GM21723 (cell line): ENCODE measurements around the gene ACSF3.

Experiments used
- ATAC-seq: cut with Tn5 transposase; IDR thresholded peaks from one replicate; pipeline ENCODE4 v1.9.1; 2021; ENCODE audit warnings: mild to moderate bottlenecking, moderate library complexity; ENCODE audit not compliant: unreplicated experiment

The ACSF3 gene

DNA sequence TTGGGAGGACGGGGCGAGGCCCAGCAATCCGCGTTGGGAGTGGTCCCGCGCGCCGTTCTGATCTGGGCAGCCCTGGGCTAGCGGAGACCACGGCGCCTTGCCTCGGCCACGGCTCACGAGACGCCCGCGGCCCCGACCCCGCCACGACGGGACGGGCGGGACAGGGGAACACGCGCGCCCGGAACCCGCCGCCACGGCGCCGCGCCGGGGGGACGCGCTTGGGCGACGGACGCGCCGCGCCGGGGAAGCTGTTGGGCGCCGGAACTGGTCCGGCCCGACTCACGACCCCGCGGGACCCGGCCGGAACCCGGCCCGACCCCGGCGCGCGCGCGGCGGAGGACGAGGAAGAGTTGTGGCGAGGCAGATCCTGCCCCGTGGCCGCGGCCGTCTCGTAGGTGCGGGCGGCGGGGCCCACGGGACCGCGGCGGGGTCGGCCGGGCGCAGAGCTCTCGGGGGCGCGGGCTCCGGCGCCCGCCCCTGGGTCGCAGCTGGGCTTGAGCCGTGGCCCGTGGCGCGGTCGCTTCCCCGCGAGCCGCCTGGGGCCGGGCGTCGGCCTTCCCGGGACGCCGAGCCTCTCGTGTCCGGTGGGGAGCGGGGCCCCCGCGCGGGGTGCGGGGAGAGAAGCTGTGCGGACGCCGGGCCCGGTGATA is at the start of gene ACSF3:
TSS of gene ACSF3 (plus strand) at position 251 of the 650 bp plus-strand sequence. CDS start 6,830 bp downstream, outside the sequence.
- ATAC-seq: peak; percentile 50

DNA sequence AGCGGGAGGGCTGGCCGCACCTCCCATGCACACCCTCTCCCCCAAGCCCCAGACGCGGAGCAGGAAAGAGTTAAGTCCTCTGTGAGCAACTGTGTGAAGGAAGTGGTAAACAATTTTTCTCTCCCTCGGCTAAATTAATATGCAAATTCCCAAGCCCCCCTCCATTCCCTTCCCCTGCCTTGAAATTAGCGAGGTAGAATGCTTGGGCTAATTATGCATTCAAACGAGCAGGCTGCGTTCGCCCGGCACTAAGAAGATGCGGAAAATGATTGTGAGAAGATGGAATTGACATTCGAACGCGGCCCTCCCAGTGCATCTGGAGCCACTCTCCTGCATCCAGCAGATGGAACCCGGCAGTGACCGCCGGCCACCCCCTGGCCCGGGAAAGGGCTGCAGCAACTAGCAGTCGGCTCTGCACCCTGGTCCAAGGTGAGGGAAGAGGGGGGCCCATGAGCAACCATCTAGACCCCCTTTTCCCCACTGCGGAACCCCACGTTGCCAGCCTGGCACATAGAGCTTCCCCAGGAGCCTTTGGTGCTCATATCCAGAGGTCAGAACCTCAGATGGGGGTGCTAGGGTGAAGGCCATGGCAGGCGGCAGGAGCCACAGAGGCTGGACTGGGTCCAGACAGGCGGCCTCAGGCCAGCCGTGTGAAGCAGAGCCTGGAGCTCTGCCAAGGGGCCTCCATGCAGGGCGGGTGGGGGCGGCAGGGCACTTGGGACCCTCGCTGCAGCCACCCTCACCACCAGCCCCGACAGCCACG is 49.1 kb upstream of the ACSF3 start:
- no peak for ATAC-seq

DNA sequence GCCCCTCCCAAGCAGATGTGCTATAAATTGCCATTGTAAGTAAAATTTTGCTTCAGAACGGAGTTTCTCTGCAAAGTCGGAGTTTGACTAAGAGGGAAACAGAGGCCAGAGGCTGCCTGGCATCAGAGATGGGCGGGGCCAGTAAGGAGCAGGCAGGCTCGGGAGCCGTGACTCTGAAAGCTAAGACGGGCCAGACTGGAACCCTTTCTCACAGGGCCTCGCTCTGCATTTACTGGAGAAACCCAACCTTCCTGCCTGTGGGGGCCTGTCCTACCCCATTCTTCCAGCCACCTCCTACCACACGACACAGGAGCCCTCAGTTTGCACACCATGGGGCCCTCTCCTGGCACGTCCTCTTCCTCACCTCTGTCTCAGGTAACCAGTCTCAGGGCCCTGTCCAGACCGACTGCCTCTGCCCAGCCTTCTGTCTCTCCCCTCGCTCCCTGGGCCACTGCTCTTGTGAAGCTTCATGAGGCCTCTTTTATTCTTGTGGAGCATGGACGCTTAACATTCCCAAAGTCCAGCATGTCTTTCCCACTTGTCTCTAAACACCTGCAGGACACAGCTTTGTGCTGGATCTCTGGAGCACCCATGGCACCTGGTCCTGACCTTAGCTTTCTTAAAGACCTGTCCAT is 48.4 kb upstream of the ACSF3 start:
- ATAC-seq: no peak

DNA sequence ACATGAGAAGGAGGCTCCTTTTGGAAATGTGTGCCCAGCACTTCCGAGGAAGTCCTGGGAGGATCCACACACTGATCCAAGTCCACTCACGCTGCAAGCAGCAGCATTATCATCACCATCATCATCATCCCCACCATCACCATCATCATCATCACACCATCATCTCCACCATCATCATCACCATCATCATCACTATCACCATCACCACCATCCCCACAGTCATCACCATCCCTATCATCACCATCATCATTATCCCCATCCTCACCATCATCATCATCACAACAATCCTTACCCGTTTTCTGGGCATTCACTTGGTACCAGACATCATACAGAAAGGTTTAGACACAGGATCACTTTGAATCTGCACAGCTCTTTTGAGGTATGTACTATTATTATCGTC is 47.8 kb upstream of the ACSF3 start:
- ATAC-seq: no peak

DNA sequence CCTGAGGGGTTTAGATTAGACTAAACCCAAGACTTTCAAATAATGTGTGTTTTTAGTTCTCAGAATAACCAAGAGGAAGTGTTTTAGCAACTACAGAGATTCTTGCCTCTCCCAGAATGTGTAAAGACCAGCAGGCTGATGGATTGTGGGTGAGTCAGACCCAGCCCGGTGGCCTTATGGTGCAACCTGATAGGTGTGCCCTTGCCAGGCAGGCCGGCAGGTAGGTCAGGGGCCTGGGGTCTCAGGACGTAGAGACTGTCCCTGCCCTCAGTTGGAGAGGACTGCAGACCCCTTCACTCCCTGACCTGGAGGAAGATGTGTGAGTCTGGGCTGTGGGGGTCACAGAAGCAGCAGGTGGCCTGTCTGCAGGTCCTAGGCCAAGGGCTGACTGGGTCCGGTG is 47.2 kb upstream of the ACSF3 start:
- no peak for ATAC-seq

DNA sequence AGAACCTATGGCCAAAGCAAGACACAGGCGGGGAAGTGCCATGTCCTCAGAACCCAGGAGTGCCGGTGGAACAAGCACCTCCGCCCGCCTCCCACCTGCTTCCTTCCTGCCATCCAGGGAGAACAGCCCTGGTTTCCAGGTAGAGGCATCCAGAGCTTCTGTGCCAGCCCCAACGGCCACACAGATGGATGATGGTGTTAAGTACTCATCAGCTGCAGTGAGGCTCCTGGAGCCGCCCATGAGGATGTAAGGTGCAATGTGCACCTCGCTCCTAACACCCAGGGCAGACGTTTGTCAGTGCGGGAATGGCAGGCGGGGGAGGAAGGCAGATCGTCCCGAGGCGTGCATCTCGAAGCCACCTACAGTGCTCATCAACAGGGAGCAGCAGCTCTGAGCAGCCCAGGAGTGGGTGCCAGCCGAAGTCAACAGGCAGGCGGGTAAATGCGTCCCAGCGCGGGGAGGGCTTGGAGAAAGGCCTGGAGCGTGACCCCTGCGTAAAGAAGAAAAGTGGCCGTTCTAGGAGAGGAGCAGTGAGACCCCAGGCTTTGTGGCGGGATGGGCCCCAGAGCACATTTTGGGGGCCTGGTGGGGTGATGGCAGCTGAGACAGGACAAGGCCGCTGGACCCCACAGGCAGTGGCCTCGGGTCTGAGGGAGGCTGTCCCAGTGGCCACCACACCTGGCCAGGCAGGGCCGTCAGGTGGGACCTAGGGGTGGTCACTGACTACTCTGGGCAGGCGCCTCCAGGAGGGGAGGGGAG is 46.1 kb upstream of the ACSF3 start:
- no peak for ATAC-seq

DNA sequence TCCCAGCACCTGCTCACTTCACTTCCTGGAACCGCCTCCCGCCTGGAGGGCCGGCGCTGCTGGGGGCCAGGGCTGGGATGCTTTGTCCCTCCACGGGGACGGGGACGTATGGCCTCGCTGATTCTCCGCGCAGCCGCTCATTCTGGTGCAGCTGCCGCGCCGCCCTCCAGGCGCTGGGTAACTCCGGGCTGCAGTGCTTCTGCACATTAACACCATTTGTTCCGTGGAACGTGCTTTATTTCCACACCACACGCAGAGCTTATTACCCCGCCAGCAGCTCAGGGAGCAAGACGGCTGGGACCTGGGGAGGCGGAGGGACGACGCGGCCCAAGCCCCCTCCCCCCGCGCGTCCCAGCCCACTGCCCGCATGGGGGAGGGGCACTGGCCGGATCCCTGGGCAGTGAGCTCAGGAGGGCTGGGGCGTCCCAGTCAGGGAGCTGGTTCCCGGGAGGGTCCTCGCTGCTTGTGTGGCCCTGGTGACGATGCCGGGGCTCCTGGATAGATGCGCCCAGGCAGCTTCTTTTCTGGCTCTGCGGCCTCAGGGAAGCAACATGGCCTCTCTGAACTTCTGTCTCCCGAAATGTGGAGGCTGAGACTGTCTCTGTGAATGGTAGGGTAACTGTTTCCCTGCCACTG is 45.4 kb upstream of the ACSF3 start:
- no peak for ATAC-seq

DNA sequence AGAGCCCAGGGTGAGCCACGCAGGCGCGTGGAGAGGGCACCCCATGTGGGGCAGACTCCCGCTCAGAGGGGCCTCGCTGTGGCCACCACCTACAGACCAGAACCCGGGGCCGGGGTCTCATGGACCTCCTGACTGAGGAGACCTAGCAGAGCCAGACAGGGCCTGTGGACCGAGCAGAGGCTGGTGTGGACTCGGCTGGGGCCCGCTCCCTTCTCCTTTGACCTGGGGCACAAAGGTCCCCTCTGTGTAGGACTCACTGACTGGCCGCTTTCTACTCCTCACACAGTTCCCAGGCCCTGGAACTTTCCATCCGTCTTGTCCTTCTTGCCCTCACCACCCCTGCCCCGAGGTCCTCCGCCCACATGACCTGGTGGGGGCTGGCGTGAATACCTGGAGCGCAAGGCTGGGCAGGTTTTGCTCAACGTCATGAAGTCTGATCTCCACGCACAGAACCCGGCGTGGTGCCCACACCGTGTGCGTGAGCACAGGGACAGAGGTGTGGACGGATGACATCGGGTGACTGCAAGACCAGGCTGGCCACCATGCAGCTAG is 44.7 kb upstream of the ACSF3 start:
- ATAC-seq: no peak

DNA sequence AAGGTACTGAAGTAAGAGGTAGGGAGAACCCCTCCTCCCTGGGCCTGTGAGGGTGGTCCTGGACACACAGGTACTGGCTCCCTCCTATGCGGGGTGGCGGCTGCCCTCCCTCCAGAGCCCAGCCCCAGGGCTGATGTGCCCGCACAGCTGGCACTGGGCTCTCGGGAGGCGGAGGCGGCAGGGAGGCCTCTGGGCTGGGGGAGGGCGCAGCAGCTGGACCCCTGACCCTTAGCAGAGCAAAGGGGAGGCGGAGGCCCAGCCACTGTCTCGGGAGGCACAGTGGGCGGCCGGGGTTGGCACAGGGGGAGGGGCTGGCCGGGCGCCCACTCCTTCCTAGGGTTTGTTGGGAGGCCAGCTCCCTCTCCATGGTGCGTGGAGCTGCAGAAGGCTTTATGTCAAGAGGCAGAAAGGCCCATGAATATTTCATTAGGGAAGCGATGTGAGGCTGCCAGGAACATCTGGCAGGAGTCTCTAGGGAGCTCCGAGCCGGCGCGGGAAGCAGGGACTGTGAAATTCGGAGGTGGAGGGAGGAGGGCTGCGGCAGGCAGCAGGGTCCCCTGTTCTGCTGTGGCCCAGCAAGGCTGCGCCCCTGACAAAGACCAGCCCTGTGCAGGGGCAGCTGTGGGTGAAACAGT is 44.1 kb upstream of the ACSF3 start:
- ATAC-seq: no peak

DNA sequence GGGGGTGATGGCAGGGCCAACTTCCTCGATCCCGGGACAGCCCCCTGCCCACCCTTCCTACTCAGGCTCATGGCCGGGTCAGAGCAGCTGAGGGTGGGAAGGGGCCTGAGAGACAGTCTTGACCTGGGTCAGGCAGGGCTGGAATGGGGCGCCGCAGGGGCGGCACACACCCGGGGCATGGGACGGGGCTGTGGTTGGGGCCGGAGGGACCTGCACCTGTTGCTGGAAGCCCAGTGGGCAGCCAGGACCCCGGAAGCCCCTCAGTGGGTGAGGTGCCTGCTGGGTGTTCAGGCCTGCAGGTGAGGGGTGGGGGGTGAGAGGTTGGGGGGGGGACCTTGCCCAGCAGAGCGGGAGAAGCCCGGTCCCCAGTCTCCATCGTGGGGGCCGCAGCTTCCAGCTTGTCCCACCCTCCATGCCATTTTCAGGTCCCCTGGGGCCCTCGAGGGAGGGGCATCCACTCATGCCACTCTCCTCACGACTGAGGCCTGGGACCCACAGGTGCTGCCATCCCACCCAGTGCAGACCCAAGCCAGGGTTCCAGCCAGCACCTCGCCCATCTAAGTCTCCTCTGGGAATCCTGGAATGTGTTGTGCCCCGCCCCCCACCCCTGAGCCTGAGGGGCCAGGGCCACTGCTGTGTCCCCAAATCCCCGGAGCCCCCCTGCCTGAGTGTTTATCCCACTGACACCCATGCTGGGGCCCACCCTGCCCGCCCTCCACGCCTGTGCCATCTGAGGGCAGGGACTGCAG is 43.4 kb upstream of the ACSF3 start:
- ATAC-seq: no peak

DNA sequence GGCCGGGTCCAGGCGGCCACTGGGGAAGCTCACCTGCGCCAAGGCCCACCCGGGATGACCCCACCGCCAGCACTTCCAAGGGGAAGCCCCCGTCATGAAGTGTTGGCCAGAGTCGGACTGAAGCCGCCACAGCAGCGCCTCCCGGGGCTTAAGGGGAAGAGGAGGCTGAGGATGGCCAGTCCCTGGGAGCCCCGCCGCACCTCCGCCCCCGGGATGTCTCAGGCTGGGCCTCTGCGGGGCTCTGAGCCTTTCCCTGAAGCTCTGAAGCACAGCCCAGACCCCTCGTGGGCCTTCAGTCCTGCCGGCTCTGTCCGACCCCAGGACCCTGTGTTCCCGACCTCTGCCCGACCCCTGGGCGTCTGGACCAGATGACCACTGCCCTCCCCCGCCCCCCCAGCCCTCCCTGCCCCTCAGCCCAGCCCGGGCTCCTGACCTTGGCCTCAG is 42.8 kb upstream of the ACSF3 start:
- no peak for ATAC-seq

DNA sequence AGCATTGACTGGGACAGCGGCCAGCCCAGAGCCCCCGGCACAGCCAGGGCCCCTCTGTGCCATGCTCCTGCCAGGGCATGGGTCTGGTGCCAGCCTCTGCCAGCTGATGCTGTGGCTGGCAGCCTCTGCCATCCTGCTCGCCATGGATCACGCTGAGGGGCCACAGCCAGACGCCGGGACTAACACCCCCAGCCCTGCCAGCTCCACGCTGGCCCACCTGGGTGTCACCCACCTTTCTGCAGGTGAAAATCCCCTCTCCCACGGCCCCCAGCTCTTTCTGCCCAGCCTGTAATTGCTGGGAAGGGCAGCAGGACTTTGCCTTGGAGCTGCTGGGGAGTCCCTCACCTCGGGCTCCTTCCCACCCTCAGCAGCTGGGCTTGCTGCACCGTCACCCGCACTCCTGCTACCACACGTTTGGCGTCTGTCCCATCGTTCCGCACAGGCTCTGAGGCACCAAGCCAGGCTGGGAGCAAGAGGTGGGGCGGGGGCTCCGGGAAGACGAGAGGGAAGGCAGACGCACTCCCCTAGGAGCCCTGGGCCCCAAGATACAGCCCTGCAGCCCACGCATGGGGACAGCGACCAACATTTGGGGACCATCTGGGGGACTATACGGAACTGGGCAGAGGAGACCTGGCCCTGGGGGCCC is 42.0 kb upstream of the ACSF3 start:
- ATAC-seq: no peak

DNA sequence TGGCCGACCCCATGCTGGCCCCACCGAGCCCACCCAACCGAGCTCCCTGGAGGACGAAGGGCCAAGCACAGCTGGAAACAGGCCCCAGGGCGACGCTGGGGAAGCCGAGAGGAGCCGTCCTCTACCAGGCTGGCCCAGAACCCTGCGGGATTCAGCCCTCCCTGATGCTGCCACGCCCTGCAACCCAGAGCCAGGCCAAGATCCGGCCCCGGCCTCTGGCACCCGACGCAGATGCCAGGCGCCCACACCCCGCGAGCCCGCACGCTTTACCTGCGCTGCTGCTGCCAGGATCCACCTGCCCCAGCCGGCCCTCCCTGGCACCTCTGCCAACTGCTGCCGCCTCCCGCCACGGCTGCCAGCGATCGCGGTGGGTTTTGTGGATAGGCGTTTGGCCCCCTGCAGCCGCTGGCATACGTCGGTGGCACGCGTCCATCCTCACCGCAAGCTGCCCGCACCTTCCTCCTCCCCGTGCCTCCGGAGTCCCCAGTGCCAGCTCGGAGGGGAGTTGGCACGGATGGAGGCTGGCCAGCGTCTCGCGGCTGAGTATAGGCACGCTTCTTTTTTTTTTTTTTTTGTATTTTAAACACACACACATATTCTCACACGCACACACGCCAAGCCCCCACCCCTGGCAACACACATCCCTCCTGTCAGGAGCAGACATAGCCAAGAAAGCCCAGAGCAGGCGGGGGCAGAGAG is 41.3 kb upstream of the ACSF3 start:
- no peak for ATAC-seq

DNA sequence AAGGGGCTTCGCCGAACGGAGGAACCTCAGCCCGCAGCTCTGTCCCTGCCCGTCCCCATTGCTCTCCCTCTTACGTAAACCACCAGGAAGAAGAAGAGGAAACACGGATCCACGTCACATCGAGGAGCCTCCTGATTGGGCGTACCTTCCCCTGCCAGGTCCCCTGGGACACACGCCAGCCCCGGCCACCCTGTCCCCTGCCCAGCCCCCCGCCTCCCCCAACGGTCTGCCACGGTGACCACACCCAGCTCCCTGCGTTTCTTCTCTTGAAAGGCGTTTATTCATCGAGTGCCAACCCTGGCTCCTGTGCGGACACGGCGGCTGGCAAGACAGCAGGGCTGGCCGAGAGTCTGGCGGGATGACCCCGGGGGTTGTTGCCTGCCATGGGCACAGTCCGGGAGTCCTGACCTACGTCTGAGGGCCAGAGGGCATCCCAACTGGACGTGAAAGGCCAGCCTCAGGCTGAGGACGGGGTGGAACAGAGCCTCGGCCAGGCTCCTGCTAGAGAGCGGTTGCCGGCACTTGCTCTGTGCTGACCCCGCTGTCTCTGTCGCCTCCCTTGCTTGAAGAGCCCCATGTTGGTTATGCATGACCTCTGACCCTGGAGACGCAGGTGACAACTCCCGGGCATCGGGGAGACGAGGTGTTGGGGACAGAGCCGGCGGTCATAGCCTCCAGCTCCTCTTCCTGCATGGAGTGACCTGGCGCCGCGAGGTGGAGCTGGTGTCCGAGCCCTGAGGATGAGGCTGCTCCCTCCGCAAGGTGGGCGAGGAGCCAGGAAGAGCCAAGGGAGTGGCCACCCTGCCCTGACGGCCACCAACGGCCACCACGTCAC is 40.5 kb upstream of the ACSF3 start:
- no peak for ATAC-seq

DNA sequence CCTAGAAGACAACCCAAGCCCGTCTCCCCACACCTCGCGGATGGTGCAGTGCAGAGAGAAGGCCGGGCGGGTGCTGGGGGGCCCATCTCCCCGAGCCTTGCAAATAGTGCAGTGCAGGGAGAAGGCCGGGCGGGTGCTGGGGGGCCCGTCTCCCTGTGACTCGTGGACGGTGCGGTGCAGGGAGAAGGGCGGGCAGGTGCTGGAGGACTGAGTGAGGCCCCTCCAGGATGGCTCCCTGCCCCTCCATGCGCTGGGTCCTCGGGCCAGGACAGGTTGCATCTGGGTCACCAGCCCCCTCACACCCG is 40.0 kb upstream of the ACSF3 start:
- no peak for ATAC-seq

DNA sequence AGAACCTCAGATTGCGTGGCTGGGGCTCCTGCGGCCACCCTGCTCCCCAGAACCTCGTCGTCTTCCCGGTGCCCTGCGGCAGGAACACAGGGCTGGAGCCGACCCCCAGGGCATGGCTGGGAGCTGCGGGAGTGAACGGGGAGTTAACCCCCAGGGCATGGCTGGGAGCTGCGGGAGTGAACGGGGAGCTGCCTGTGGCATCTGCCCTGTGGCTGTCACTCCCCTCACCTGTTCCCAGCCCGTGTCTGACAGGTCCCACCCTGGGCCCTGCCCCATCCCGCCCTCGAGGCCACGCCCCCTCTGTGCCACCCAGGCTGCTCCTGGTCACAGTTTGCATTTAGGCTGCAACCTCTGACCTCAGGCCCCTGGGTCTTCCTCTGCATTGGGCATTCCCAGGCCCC is 39.4 kb upstream of the ACSF3 start:
- no peak for ATAC-seq

DNA sequence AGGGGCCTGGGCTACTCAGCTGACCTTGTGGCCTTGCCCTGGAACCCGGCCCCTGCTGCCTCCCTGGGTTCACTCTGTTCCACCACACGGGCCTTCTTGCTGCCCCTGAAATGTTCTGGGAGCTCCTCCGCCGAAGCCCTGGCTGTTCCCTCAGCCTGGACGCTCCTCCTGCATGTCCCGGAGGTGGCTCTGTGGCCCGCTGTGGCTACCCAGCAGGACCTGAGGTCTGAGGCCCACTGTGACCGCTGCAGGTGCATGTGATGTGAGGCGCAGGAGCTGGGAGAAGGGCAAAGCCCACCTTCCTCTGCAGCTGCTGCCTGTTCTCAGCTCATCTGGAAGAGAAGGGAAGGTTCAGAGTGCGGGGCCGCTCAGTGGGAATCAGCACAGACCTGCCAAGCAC is 38.9 kb upstream of the ACSF3 start:
- ATAC-seq: no peak

DNA sequence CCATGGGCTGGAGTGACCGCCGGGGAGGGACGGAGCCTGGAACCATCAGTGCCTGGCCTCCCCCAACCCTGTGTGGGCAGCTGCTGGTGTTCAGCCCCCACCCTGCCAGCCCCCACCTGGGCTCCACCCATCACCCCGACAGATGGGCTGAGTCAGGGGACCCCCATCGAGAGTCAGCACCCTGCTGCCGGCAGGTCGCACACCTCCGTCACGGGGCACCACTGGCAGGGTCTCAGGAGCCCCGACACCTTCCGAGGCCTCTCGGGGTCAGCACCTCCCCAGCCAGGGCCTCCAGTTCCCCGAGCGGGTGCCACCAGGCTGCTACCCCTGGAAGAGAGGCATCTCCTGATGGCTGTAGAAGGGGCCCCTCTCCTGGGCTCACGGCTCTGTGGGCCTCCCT is 38.3 kb upstream of the ACSF3 start:
- no peak for ATAC-seq
